HG03439 (cell line): Measurements from ENCODE around the gene CACNA1H.

Source experiments
- ATAC-seq: cut with Tn5 transposase; IDR thresholded peaks from one replicate; pipeline ENCODE4 v1.9.1; 2021; ENCODE audit warnings: mild to moderate bottlenecking, moderate library complexity; ENCODE audit not compliant: unreplicated experiment

Gene CACNA1H

DNA sequence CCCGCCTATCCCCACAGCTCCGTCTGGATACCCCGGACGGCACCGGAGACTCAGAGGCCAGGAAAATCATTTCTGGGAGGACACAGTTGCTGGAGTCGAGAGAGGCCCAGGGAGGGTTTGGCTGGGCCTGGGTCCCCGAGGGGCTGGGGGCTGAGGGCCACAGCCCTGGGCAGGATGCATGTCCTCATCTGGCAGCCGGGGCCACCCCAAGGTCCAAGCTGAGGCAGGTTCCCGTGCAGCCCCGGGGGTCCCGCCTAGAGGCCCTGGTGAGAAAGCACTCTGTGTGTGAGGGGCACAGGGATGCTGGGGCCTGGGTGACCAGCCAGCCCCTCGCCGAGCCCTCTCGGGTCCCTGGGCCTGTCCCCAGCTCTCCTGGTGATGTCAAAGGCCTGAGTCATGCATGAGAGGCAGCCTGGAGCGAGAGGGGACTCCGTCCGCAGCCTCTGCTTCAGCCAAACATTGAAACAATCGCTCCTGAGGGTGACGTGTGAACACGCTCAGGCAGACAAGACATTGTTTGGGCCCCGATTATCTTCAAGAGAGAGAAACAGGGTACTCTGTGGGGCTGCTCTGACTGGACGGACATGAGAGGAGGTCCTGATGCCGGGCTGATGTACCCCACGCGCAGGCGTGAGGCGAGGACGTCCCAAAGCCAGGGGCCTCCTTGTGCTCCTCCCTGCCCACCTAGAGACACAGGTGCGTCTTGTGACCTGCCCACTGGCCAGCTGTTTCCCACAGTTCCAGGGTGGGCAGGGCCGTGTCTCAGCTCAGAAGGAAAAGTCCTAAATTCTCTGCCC, 31.1 kb upstream of the CACNA1H start:
- no peak for ATAC-seq

DNA sequence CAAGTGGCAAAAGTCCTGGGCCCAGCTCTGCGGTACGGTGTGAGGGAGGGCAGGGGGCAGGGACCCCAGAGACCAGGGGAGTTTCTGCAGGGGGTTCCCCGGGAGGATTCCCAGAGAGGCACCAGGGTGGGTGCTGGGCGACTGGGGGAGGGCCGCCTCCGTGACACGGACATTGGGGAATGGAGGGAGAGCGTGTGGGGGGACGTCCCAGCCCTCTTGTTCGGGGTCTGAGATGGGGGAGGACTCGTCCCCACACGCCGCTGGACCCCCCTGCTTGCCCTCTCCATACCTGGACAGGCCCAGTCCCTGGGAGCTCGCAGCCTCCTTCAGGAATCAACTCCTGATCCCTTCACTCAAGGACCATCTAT, 30.5 kb upstream of the CACNA1H start:
- no peak for ATAC-seq

GRCh38 chr16:1123525-1124230, 29.2 kb upstream of the CACNA1H start:
- ATAC-seq: no peak

GRCh38 chr16:1124291-1124690, 28.6 kb upstream of the CACNA1H start:
- no peak for ATAC-seq

GRCh38 chr16:1124795-1125194, 28.1 kb upstream of the CACNA1H start:
- ATAC-seq: no peak

- ATAC-seq: no peak
Observed at GRCh38 chr16:1125471-1125870, 27.4 kb upstream of the CACNA1H start.

DNA sequence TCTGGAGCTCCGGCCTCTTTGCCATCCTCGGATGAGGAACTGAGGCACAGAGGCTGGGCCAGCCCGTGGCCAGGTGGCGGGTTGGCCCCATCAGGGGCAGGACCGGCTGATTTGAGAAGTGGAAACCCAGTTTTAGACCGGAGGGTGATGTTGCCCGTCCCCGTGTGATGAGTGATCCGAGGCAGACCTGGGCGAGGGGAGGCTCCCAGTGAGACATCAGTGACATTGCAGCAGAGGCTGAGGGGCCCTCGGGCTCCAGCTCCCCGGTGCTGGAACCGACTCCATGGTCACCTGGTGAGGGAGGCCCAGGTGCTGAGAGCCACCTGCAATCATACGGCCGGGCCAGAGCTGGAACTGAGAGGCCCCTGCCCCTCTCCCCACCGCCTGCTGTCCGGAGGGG, 26.9 kb upstream of the CACNA1H start:
- no peak for ATAC-seq

GRCh38 chr16:1126586-1126985, 26.3 kb upstream of the CACNA1H start:
- no peak for ATAC-seq

DNA sequence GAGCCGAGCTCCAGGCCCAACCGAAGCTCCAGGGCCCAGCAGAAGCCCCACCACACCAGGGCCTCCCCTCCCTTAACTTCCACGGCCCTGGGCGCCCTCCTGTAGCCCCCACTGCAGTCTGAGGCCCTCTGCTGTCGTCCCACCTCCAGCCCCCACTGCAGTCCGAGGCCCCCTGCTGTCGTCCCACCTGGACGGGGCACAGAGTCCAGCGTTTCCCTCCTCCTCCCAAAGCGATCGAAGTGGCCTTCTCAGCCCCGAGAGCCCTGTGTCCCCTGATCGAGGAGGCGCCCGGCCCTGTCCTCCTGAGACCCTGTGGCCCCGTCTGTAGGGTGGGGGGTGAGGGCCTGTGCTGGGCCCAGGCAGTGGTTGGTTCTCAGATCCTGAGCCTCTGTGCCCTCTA, 25.8 kb upstream of the CACNA1H start:
- ATAC-seq: no peak

DNA sequence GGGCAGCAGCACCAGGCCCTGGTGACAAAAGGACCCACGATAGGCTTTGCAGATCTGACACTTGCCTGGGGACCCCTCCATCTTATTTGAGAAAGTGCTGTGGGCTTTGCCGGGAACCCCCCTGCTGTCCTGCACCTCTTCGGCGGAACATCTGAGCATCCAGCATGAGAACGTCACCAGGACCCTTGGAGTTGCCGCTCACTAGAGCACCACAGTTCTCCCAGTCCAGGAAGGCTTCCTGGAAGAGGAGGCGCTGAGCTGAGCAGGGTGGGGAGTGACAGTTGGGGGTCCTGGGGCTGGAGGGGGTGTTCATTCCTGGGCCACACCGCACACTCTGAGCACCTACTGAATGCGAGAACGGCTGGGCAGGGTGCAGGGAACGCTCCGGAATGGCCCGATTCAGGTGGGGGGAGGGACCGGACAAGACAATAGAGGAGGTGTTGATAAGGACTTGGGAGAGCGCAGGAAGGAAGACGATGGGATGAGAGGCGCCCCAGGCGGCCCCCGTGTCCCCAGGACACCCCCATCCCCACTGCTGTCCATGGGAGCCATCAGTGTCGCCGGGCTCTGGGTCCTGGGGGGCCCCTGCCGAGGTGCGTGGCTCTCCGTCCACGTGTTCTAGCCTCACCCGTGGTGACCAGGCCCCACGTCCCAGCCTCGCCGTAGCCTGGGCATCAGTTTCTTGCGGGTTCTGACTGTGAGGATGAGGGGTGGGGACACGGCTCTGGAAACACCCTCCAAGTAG, 24.8 kb upstream of the CACNA1H start:
- no peak for ATAC-seq

DNA sequence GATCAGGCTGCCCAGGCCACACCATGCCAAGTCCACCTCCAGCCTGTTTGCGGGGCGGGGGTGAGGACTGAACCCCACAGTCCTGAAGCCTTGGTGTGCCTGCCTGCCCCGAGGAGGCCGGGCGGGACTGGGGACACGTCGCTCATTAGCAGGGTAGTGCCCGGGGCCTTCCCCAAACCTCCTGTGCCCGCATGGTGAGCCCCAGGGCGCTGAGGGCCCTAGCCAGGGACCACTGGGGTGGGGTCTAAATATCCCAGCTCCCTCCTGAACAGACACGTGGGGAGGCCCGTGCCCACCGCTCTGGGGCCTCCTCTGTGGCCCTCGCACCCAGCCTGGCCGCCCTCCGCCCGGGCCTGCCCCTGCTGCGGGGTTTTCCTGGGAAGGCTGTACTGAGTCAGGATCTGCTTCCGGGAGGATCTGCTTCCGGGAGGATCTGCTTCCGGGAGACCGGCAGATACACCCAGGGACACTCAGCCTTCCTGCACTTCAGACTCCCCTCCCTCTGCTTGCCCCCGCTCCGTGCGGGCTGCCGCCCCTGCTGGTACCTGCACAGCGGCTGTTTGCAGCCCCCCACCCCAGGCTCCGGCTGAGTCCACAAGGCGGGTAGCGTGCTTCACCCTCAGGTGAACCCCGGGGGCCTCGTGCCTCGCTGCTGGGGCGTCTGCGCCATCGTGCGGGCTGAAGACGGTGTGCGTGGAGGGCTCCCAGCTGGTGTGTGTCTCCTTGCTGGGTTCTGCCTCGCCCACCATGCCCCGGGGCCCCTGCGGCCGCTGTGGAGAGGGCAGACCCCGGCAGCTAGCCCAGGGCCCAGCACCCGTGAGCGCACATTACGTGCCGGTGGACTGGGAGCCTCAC, 23.6 kb upstream of the CACNA1H start:
- ATAC-seq: no peak

DNA sequence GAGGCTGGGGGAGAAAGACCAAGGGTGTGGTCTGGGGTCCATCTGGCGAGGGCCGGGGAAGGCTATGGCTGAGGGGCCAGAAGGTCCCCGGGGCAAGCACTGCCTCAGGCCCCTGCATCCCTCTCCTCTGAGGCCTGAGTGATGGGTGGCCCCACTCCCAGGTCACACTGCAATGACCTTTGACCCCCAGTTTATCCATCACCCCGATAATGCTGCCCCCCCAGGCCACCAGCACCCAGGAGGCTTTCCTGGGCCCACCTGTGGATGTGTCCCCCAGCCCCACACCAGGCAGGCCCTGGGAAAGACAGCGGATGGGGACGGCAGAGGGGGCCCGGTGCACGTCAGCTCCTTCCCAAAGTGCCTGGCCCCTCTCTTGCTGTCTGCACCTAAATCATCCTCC, 22.5 kb upstream of the CACNA1H start:
- ATAC-seq: no peak

DNA sequence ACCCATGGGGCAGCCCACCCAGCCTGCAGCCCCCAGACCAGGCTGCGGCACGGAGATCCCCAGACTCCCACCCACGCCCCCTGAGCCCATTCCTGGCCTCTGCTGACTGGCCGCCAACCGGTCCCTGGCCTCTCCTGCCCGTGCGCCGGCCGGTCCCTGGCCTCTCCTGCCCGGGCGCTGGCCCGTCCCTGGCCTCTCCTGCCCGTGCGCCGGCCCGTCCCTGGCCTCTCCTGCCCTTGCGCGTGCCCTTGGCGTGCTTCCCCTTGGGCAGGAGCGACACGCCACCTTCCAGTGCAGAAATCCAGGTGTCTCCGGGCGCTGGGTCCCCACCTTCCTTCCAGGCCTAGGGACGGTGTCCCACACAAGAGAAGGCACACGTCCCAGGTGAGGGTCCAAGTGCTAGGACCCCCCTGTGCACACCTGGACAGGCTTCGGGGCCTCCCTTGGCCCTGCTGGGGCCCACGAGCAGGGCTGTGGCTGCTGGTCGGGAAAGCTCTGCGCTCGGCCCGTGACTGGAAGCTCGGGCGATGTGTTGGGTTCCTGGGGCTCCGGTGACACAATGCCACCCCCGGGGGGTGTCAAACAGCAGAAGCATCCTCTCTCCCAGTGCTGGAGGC, 21.4 kb upstream of the CACNA1H start:
- ATAC-seq: no peak

DNA sequence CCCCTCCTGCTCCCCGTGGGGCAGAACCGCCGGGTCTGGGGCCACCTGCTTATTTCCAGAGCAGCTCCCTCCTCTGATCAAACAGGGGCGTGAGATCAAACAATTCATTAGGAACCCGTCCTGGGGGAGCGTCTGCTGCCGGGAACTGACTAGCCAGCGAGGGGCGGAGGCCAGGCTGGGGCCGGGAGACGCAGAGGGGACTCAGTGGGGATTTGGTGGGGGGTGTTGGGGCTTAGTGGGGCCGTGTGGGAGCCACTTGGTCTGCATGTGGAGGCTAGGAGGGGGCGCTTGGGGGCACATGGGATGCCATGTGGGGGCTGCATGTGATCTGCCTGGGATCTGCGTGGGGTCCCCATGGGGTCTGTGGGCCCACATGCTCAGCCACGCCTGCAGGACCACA, 20.5 kb upstream of the CACNA1H start:
- ATAC-seq: no peak

- ATAC-seq: no peak
Observed at GRCh38 chr16:1133271-1133670, 19.6 kb upstream of the CACNA1H start.

DNA sequence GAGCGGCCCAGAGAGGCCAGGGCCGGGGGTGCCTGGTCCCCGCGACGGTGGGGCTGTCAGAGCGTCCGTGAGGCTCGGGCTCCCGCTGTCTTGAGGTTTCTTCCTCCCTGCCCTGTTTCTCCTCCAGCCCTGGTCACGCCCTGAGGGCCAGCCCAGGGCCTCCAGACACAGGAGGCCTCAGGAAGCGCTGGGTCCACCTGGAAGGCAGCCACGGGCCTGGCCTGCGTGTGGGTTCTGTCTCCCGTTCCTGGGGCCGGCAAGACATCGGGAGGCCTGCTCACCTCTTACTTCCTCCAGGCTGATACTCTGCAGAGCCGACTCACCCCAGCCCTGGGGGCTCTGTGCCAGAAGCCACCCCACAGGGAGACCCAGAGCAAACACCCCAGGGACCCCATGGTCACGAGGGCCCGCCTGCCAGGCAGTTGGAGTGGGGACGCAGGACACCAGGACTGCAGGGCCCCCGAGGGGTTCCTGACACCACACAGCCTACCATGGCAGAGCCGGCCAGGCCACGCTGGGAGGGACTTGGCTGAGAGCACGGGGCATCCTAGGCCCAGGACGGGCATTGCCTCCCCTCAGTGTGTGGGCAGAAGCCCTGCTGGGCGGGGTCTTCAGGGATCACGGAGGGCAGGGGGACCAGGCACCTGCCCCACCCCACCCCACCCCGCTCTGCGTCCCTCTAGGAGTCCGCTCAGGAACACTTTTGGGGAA, 18.9 kb upstream of the CACNA1H start:
- ATAC-seq: no peak

DNA sequence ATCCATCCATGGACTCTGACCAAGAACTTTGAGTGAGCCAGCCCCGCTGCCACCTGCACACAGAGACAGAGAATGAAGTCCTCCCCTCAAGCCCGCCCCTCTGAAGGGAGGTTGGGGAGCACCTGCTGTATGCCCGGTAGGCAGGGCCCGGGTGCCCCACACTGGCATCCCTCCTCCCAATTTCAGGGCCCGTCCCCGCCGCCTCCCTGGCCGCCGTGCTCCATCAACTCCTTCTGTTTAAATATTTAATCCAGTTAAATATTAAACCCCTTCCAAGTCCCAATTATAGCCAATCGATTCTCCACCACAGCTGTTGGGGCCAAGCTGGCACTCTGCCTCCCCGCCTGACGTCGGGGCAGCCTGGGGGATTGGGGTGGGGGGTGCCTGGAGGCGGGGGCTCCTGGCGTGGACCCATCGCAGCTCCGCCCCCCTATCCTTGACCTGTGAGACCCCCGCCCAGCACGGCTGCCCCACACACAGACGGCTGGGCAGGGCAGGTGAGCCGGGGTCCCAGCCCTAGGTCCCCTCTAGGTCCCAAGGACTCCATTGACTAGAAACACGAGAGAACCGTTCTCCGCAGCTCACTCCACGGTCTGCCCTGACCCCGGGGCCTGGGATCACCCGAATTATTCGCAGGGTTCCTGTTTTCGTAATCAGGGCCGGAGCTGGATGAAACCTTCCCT, 18.0 kb upstream of the CACNA1H start:
- ATAC-seq: no peak

DNA sequence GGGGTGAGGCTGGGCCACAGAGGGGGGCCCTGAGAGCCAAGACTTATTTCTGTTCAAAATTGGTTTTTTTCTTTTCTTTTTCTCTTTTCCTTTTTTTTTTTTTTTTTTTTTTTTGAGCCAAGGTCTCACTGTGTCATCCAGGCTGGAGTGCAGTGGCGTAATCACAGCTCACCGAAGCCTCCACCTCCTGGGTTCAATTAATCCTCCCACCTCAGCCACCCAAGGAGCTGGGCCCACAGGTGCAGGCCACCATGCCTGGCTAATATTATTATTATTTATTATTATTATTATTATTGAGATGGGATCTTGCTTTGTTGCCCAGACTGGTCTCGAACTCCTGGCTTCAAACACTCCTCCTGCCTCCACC, 17.5 kb upstream of the CACNA1H start:
- ATAC-seq: no peak

DNA sequence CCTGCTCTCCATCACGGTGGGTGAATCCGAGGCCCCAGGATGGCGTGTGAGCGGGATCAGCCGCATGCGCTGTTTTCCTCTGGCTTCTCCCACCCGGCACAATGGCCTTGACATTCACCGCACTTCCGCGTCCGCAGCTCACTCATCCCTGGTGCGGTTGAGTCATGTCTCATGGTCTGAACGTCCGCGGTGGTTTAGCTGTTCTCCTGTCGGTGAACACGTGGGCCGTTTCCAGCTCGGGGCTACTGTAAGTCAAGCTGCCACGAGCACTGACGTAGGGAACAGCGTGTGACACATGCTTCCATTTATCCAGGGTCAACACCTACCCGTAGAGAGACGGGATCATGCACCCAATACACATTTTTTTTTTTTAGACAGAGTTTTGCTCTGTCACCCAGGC, 15.3 kb upstream of the CACNA1H start:
- ATAC-seq: no peak
